ENCODE data around the gene GGT5.

DNA sequence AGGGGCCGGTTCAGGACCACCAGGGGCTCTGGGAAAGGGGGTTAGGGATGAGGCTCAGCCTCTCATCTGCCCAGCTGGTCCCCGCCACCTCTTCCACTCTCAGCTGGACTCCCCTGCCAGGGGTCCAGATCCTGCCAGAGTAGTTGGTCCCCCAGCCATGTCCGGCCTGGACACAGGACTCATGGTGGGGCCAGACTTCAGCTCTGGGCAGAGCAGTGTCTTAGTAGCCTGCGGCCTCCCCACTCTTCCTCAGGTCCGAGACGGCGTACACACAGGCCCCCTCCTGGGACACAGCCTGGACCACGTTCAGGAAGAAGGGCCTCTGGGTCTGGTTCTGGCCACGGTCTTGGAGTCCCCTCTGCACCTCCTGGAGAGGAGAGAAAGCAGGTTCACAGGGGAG, 25.1 kb downstream of the GGT5 start:
- TF ChIP-seq, protein P1, sequence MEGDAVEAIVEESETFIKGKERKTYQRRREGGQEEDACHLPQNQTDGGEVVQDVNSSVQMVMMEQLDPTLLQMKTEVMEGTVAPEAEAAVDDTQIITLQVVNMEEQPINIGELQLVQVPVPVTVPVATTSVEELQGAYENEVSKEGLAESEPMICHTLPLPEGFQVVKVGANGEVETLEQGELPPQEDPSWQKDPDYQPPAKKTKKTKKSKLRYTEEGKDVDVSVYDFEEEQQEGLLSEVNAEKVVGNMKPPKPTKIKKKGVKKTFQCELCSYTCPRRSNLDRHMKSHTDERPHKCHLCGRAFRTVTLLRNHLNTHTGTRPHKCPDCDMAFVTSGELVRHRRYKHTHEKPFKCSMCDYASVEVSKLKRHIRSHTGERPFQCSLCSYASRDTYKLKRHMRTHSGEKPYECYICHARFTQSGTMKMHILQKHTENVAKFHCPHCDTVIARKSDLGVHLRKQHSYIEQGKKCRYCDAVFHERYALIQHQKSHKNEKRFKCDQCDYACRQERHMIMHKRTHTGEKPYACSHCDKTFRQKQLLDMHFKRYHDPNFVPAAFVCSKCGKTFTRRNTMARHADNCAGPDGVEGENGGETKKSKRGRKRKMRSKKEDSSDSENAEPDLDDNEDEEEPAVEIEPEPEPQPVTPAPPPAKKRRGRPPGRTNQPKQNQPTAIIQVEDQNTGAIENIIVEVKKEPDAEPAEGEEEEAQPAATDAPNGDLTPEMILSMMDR (IDR thresholded peaks at IDR 0.05; ENCODE audit: low read depth, low read length), result no peak
- no peak for TF ChIP-seq EZH2phosphoT487 (IDR thresholded peaks at IDR 0.05; ENCODE audit: low read depth)

Measured in OCI-LY3 (cell line).